BE2C (cell line): ENCODE measurements around the gene PHLPP1.
"Not testable (repeated sequence)": the region's sequence is repeated elsewhere in the genome, so short reads cannot be mapped to it uniquely, and the experiment has no call there.

Experiments
- DNase-seq: peaks from one replicate; pipeline ENCODE4 v3.0.0-alpha.2; 2020
- H3K27me3 ChIP-seq: fragments of 250-450 bp; sonication (Bioruptor Pico); 2 replicates; pipeline ENCODE4 v1.5.1; 2020; ENCODE audit warnings: mild to moderate bottlenecking
- H3K36me3 ChIP-seq: fragments of 250-450 bp; sonication (Bioruptor Pico); 2 replicates; pipeline ENCODE4 v1.5.1; 2020; ENCODE audit warnings: mild to moderate bottlenecking
- H3K4me1 ChIP-seq: fragments of 250-450 bp; sonication (Bioruptor Pico); 2 replicates; pipeline ENCODE4 v1.5.1; 2020
- H3K4me3 ChIP-seq: 2 replicates; pipeline ENCODE4 v1.5.1; 2011; ENCODE audit warnings: low read depth, low read length
- H3K9me3 ChIP-seq: fragments of 250-450 bp; sonication (Bioruptor Pico); 2 replicates; pipeline ENCODE4 v1.5.1; 2020
- CTCF ChIP-seq: IDR thresholded peaks from 2 replicates; pipeline ENCODE4 v1.5.1; 2012; ENCODE audit warnings: mild to moderate bottlenecking, low read depth, low read length

The PHLPP1 gene

GRCh38 chr18:62738639-62739038 lies 23.3 kb downstream of the PHLPP1 start:
- no peak overlapping the region for H3K4me3 ChIP-seq
- no peaks in the 10 kb centered on the region for H3K4me1 ChIP-seq
- H3K36me3 ChIP-seq = no peaks in the 10 kb centered on the region
- H3K27me3 ChIP-seq = no peaks in the 10 kb centered on the region
- no peak for DNase-seq
- TF ChIP-seq CTCF = no peak
- H3K9me3 ChIP-seq = no peaks in the 10 kb centered on the region

GRCh38 chr18:62739911-62740310 lies 24.6 kb downstream of the PHLPP1 start:
- Histone ChIP-seq H3K9me3 (no peaks in the 10 kb centered on the region), H3K4me1 (no peaks in the 10 kb centered on the region), H3K36me3 (no peaks in the 10 kb centered on the region), H3K4me3 (no peak overlapping the region), H3K27me3 (no peaks in the 10 kb centered on the region)
- no peak for DNase-seq
- TF ChIP-seq CTCF = no peak

GRCh38 chr18:62740650-62741049 lies 25.3 kb downstream of the PHLPP1 start:
- not testable (repeated sequence) for DNase-seq, H3K36me3 ChIP-seq, H3K27me3 ChIP-seq, H3K9me3 ChIP-seq, H3K4me3 ChIP-seq, H3K4me1 ChIP-seq

- Histone ChIP-seq H3K9me3 (no peaks in the 10 kb centered on the region), H3K27me3 (no peaks in the 10 kb centered on the region), H3K4me1 (no peaks in the 10 kb centered on the region), H3K36me3 (no peaks in the 10 kb centered on the region), H3K4me3 (no peak overlapping the region)
- no peak for DNase-seq
- no peak for TF ChIP-seq CTCF
Measured at GRCh38 chr18:62741118-62741566, 25.8 kb downstream of the PHLPP1 start.

GRCh38 chr18:62741584-62741983 lies 26.2 kb downstream of the PHLPP1 start:
- no peaks in the 10 kb centered on the region for H3K27me3 ChIP-seq
- no peak for DNase-seq
- no peaks in the 10 kb centered on the region for H3K9me3 ChIP-seq
- TF ChIP-seq CTCF = no peak
- H3K4me3 ChIP-seq = no peak overlapping the region
- no peaks in the 10 kb centered on the region for H3K36me3 ChIP-seq
- no peaks in the 10 kb centered on the region for H3K4me1 ChIP-seq

GRCh38 chr18:62744076-62744968 lies 29.0 kb downstream of the PHLPP1 start:
- Histone ChIP-seq H3K4me3 (no peak overlapping the region), H3K4me1 (no peaks in the 10 kb centered on the region), H3K9me3 (no peaks in the 10 kb centered on the region), H3K36me3 (no peaks in the 10 kb centered on the region), H3K27me3 (no peaks in the 10 kb centered on the region)
- DNase-seq = no peak
- TF ChIP-seq CTCF = no peak
